ENCODE data around the gene SDS.

GRCh38 chr12:113443030-113443539 lies 39.4 kb upstream of the SDS start:
- TF ChIP-seq CTCF (IDR thresholded peaks at IDR 0.05; ENCODE audit: low read length) (no peak), EZH2 (optimal IDR thresholded peaks at IDR 0.05; ENCODE audit: low read depth, low read length) (no peak), EZH2phosphoT487 (IDR thresholded peaks at IDR 0.05; ENCODE audit: low read length) (no peak)

Data from MM.1S (cell line).